A549 (cell line): ENCODE measurements around the gene NLGN2.

Source experiments
- CEBPB ChIP-seq, 2 experiments: fragments of >200 bp in 1 of 2; sonication (Bioruptor Twin) in 1 of 2; formaldehyde crosslinking in 1 of 2; IDR thresholded peaks; 2 replicates each; pipeline ENCODE4 v1.6.1; 2012 to 2016
- CHD2 ChIP-seq: fragments of 150-350 bp; IDR thresholded peaks from 2 replicates; pipeline ENCODE4 v1.6.1; 2014; ENCODE audit warnings: low read length; ENCODE audit not compliant: partially characterized antibody
- ESRRA ChIP-seq: fragments of 150-350 bp; IDR thresholded peaks from 2 replicates; pipeline ENCODE4 v1.6.1; 2014; ENCODE audit warnings: mild to moderate bottlenecking, low read length, borderline replicate concordance
- RFX5 ChIP-seq: fragments of 450-650 bp; IDR thresholded peaks from 2 replicates; pipeline ENCODE4 v1.7.1; 2014; ENCODE audit warnings: antibody characterized with exemption, mild to moderate bottlenecking, moderate library complexity

- no peak for TF ChIP-seq CEBPB (IDR thresholded peaks at IDR 0.05)
- TF ChIP-seq ESRRA: no peak
- TF ChIP-seq RFX5: no peak
- TF ChIP-seq CHD2: no peak
Observed at GRCh38 chr17:7384489-7385081, 23.1 kb upstream of the NLGN2 start.
